AG09309 (cell line): Measurements from ENCODE around the gene PCNP.
"Not testable (repeated sequence)": the region's sequence is repeated elsewhere in the genome, so short reads cannot be mapped to it uniquely, and the experiment has no call there.

Experiments used
- DNase-seq: peaks from one replicate; pipeline ENCODE4 v3.0.0-alpha.2; 2010; ENCODE audit warnings: low read depth
- H3K4me3 ChIP-seq: 2 replicates; pipeline ENCODE4 v1.5.1; 2011; ENCODE audit warnings: mild to moderate bottlenecking, low read depth, low read length, moderate library complexity; ENCODE audit not compliant: control insufficient read depth
- TF ChIP-seq, protein P1 (sequence below): IDR thresholded peaks from 2 replicates; pipeline ENCODE4 v1.5.1; 2011; ENCODE audit warnings: mild to moderate bottlenecking, low read depth, low read length, inconsistent platforms; ENCODE audit not compliant: insufficient read depth, control insufficient read depth; ENCODE audit errors: missing control alignments

PCNP gene

DNA sequence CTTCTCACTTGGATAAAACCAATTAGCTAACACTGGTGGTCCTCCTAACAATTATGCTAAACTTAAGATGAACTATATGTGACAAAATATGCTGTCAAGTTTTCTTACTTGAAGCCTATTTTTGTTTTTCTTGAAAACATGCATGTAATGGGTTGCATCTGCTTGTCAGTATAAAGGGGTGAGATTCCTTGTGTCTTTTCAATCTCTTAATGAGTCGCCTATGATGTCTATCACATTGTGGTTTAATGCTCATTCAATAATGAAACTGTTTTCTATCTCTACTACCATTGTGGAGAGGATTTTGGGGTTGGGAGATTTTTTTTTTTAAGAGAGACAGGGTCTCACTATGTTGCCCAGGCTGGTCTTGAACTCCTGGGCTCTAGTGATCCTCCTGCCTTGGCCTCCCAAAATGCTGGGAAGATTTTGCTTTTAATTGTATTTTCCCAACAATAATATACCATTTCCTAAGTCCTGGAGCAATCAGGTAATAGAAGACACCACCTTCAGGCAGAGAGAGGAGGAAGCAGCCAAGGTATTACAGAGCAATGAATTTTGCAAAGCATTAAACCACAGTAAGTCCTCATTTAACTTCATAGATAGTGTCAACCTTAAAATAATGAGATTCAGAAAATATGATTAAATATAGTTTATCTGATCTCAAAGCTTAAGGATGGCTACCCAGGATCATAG lies 29.7 kb upstream of the PCNP start:
- DNase-seq = no peak
- TF ChIP-seq, protein P1, sequence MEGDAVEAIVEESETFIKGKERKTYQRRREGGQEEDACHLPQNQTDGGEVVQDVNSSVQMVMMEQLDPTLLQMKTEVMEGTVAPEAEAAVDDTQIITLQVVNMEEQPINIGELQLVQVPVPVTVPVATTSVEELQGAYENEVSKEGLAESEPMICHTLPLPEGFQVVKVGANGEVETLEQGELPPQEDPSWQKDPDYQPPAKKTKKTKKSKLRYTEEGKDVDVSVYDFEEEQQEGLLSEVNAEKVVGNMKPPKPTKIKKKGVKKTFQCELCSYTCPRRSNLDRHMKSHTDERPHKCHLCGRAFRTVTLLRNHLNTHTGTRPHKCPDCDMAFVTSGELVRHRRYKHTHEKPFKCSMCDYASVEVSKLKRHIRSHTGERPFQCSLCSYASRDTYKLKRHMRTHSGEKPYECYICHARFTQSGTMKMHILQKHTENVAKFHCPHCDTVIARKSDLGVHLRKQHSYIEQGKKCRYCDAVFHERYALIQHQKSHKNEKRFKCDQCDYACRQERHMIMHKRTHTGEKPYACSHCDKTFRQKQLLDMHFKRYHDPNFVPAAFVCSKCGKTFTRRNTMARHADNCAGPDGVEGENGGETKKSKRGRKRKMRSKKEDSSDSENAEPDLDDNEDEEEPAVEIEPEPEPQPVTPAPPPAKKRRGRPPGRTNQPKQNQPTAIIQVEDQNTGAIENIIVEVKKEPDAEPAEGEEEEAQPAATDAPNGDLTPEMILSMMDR = no peak
- no peak overlapping the region for H3K4me3 ChIP-seq

DNA sequence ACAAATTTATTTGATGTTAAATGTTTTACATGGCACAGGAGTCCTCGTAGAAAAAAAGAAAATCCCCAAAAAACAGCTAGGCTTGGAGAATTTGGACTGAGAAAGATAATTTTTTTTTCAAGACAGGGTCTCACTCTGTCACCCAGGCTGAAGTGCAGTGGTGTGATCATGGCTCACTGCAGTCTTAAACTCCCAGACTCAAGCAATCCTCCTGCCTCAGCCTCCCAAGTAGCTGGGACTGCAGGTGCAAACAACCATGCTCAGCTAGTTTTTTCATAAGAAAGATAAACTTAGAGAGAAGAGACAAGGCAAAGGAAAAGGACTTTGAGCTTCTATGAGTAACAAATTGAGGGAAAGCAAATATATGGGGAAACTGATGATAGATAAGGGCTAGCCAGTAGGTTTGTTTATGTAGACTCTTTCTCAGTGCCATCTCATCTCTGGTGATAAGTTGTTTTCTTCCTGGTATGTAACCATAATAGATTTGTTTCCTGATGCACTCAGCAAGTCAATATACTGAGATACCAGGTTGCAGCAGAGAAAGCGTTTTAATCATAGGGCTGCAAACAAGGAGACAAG lies 25.4 kb upstream of the PCNP start:
- no peak for DNase-seq

DNA sequence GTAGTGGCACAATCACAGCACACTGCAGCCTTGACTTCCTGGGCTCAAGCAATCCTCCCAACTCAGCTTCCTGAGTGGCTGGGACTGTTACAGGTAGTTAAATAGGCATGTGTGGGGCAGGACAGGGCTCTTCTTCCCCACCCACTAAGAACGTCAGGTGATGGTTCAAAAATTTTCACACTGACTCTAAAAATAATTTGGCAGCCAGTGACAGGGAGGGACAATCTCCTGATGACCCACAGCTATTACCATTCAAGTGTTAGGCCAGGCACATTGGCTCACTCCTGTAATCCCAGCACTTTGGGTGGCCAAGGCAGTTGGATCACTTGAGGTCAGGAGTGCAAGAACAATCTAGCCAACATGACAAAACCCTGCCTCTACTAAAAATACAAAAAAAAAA lies 24.5 kb upstream of the PCNP start:
- H3K4me3 ChIP-seq = no peak overlapping the region
- DNase-seq = no peak
- TF ChIP-seq, protein P1 = no peak

More for the DNA sequence above, 25.4 kb upstream of the PCNP start:
- TF ChIP-seq, protein P1 = no peak
- no peak overlapping the region for H3K4me3 ChIP-seq

DNA sequence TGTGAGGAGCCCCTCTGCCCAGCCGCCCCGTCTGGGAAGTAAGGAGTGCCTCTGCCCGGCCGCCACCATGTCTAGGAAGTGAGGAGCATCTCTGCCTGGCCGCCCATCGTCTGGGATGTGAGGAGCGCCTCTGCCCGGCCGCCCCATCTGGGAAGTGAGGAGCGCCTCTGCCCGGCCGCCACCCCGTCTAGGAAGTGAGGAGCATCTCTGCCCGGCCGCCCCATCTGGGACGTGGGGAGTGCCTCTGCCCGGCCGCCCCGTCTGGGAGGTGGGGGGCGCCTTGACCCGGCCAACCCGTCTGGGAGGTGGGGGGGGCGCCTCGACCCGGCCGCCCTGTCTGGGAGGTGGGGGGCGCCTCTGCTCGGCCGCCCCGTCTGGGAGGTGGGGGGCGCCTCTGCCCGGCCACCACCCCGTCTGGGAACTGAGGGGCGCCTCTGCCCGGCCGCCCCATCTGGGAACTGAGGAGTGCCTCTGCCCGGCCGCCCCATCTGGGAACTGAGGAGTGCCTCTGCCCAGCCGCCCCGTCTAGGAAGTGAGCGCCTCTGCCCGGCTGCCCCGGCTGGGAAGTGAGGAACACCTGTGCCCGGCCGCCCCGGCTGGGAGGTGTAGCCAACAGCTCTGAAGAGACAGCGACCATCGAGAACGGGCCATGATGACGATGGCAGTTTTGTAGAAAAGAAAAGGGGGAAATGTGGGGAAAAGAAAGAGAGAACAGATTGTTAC lies 22.5 kb upstream of the PCNP start:
- not testable (repeated sequence) for DNase-seq, H3K4me3 ChIP-seq

DNA sequence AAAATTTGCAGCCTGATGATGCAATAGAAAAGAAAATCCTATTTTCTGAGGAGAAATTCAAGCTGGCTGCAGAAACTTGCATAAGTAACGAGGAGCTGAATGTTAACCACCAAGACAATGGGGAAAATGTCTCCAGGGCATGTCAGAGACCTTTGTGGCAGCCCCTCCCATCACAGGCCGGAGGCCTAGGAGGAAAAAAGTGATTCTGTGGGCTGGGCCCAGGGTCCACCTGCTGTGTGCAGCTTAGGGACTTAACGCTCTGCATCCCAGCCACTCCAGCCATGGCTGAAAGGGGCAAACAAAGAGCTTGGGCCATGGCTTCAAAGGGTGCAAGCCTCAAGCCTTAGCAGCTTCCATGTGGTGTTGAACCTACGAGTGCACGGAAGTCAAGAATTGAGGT lies 20.6 kb upstream of the PCNP start:
- not testable (repeated sequence) for H3K4me3 ChIP-seq

DNA sequence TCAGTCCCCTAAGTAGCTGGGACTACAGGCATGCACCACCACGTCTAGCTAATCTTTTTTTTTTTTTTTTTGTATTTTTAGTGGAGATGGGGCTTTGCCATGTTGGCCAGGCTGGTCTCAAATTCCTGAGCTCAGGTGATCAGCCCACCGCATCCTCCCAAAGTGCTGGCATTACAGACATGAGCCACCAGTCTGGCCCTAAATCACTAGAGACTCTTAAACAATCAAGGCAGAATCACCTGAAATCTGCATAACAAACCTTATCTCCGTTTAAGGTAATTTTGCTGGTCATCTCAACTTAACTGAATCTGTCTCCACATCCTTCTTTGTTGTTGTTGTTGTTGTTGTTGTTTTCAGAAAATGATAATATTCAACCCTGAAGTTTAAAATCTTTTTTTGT lies 17.9 kb upstream of the PCNP start:
- no peak for DNase-seq
- no peak overlapping the region for H3K4me3 ChIP-seq
- TF ChIP-seq, protein P1 = no peak

More for the DNA sequence above, 20.6 kb upstream of the PCNP start:
- not testable (repeated sequence) for DNase-seq

DNA sequence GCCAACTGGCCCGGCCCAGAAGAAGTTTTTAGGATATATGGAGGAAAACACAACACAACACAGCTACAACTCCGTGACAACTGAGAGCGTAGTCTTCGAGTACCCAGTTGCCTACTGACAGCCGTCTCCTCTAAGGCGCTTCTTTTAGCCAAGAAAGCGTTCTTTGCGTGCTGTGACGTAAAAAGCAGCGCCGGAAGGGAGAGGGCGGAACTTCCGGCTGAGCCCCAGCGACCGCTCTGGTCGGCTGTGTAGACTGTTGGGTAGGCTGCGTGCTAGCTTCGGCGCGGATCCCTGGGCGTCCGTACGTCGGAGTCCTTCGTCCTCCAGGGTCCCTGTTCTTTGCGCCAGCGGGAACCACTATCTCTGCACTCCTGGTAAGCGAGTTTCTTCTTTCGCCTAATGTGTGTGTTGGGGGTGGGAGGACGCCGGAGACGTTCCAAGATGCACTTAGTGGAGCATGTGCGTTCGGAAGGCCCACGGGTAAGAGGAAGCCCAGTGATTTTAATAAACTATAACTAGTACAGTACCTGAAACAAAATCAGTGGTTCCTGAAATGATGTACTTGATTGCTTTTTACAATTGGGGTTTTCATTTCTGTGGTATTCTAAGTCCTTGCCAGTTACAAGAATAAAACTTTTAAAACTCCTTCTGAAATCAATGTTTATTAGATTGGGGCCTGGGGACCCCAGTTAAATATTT lies 12.2 kb upstream of the PCNP start, which contains the start of gene TRMT10C:
TRMT10C (plus strand) TSS at position 239 of the 699 bp plus-strand sequence. CDS start 2,914 bp downstream, outside the sequence.
- peak; percentile 56 for DNase-seq

More for the DNA sequence above, 12.2 kb upstream of the PCNP start, which contains the start of gene TRMT10C:
- TF ChIP-seq, protein P1 = no peak
- peak within 1 kb of the TSS; percentile 93 for H3K4me3 ChIP-seq
